ENCODE results near the gene AEBP2.
"Not testable (repeated sequence)": the region's sequence is repeated elsewhere in the genome, so short reads cannot be mapped to it uniquely, and the experiment has no call there.

Gene AEBP2

GRCh38 chr12:19515179-19515578 is 75.9 kb downstream of the AEBP2 start:
- DNase-seq: no peak

- no peak for DNase-seq
Observed at GRCh38 chr12:19517583-19517982, 78.3 kb downstream of the AEBP2 start.

- DNase-seq: no peak
Observed at GRCh38 chr12:19518209-19518608, 78.9 kb downstream of the AEBP2 start.

GRCh38 chr12:19520646-19521415 is 81.5 kb downstream of the AEBP2 start:
- DNase-seq: no peak

- DNase-seq: no peak
Observed at GRCh38 chr12:19525274-19525673, 86.0 kb downstream of the AEBP2 start.

- no peak for DNase-seq
Observed at GRCh38 chr12:19527866-19528265, 88.6 kb downstream of the AEBP2 start.

GRCh38 chr12:19528750-19529149 is 89.5 kb downstream of the AEBP2 start:
- DNase-seq: no peak

GRCh38 chr12:19529951-19530636 is 90.8 kb downstream of the AEBP2 start:
- no peak for DNase-seq

GRCh38 chr12:19530637-19531023 is 91.3 kb downstream of the AEBP2 start:
- DNase-seq: no peak

GRCh38 chr12:19533567-19533966 is 94.3 kb downstream of the AEBP2 start:
- DNase-seq: no peak

- no peak for DNase-seq
Observed at GRCh38 chr12:19539071-19539470, 99.8 kb downstream of the AEBP2 start.

- DNase-seq: no peak
Observed at GRCh38 chr12:19539836-19540235, 100.5 kb downstream of the AEBP2 start.

- no peak for DNase-seq
Observed at GRCh38 chr12:19542606-19543005, 103.3 kb downstream of the AEBP2 start.

GRCh38 chr12:19544353-19544752 is 105.1 kb downstream of the AEBP2 start:
- no peak for DNase-seq

- DNase-seq: no peak
Observed at GRCh38 chr12:19545301-19545700, 106.0 kb downstream of the AEBP2 start.

- no peak for DNase-seq
Observed at GRCh38 chr12:19546027-19546426, 106.7 kb downstream of the AEBP2 start.

- no peak for DNase-seq
Observed at GRCh38 chr12:19546611-19547162, 107.4 kb downstream of the AEBP2 start.

- no peak for DNase-seq
Observed at GRCh38 chr12:19547271-19547671, 108.0 kb downstream of the AEBP2 start.

GRCh38 chr12:19548834-19549233 is 109.5 kb downstream of the AEBP2 start:
- no peak for DNase-seq

- DNase-seq: no peak
Observed at GRCh38 chr12:19550626-19551025, 111.3 kb downstream of the AEBP2 start.

GRCh38 chr12:19552441-19553097 is 113.3 kb downstream of the AEBP2 start:
- not testable (repeated sequence) for DNase-seq

- no peak for DNase-seq
Observed at GRCh38 chr12:19553175-19553574, 113.9 kb downstream of the AEBP2 start.

GRCh38 chr12:19561411-19561961 is 122.2 kb downstream of the AEBP2 start:
- no peak for DNase-seq
